Neural progenitor cell (in vitro differentiated cells): ENCODE data around the gene ACTR3.

Experiments used
- EZH2phosphoT487 ChIP-seq: fragments of 200-600 bp; sonication (generic); IDR thresholded peaks from 2 replicates; pipeline ENCODE4 v1.6.1; 2017; ENCODE audit warnings: antibody characterized with exemption
- TF ChIP-seq, protein P1 (sequence below): fragments of 200-600 bp; sonication (generic); IDR thresholded peaks from 2 replicates; pipeline ENCODE4 v1.5.1; 2017; ENCODE audit warnings: antibody characterized with exemption, mild to moderate bottlenecking

GRCh38 chr2:113846429-113846828 lies 43.5 kb upstream of the ACTR3 start:
- TF ChIP-seq, protein P1, sequence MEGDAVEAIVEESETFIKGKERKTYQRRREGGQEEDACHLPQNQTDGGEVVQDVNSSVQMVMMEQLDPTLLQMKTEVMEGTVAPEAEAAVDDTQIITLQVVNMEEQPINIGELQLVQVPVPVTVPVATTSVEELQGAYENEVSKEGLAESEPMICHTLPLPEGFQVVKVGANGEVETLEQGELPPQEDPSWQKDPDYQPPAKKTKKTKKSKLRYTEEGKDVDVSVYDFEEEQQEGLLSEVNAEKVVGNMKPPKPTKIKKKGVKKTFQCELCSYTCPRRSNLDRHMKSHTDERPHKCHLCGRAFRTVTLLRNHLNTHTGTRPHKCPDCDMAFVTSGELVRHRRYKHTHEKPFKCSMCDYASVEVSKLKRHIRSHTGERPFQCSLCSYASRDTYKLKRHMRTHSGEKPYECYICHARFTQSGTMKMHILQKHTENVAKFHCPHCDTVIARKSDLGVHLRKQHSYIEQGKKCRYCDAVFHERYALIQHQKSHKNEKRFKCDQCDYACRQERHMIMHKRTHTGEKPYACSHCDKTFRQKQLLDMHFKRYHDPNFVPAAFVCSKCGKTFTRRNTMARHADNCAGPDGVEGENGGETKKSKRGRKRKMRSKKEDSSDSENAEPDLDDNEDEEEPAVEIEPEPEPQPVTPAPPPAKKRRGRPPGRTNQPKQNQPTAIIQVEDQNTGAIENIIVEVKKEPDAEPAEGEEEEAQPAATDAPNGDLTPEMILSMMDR = no peak
- no peak for TF ChIP-seq EZH2phosphoT487
